CD14-positive monocyte (primary cell): ENCODE measurements around the gene IGFBP2. TPM values are rescaled to one million over a fixed set of nuclear protein-coding genes. Genes with fewer than 3 reads are reported as not detected.

Source experiments
- DNase-seq, 3 donors: peaks; one replicate each; pipeline ENCODE4 v3.0.0-alpha.2; 2011 to 2022
- H2AFZ ChIP-seq: 2 replicates; pipeline ENCODE4 v1.6.0; 2012; ENCODE audit warnings: mild to moderate bottlenecking, low read depth, low read length, inconsistent platforms; ENCODE audit not compliant: insufficient read depth, poor library complexity, severe bottlenecking
- H3K27ac ChIP-seq, 2 donors: 1 replicate in 1 of 2; 2 replicates in 1 of 2; pipeline ENCODE4 v1.5.1; 2012 to 2013; ENCODE audit warnings: low read length in 2 of 2, control low read depth in 1 of 2, inconsistent platforms in 1 of 2, low read depth in 1 of 2, mild to moderate bottlenecking in 1 of 2
- H3K27me3 ChIP-seq, 2 donors: one replicate each; pipeline versions ENCODE4 v1.6.0 to v1.6.1; 2011 to 2013; ENCODE audit warnings: low read length in 2 of 2; ENCODE audit not compliant: control insufficient read depth in 2 of 2, insufficient read depth in 2 of 2
- H3K36me3 ChIP-seq, 2 donors: replicated peaks in 1 of 2; 1 replicate in 1 of 2; 2 replicates in 1 of 2; pipeline versions ENCODE4 v1.5.1 to v1.6.1; 2012 to 2013; ENCODE audit warnings: low read length in 2 of 2, control low read depth in 1 of 2, inconsistent platforms in 1 of 2, mild to moderate bottlenecking in 1 of 2; ENCODE audit not compliant: insufficient read depth in 2 of 2, control insufficient read depth in 1 of 2
- H3K4me1 ChIP-seq, 2 donors: 1 replicate in 1 of 2; 2 replicates in 1 of 2; pipeline versions ENCODE4 v1.5.1 to v1.6.1; 2012 to 2013; ENCODE audit warnings: low read length in 2 of 2, control low read depth in 1 of 2, inconsistent platforms in 1 of 2, mild to moderate bottlenecking in 1 of 2, moderate library complexity in 1 of 2; ENCODE audit not compliant: insufficient read depth in 2 of 2, control insufficient read depth in 1 of 2
- H3K4me2 ChIP-seq: replicated peaks from 2 replicates; pipeline ENCODE3; 2012; ENCODE audit warnings: low read length, moderate library complexity, mild to moderate bottlenecking; ENCODE audit not compliant: poor library complexity, severe bottlenecking; ENCODE audit errors: extremely low read depth
- H3K4me3 ChIP-seq, 3 experiments: fragments of 200-600 bp in 1 of 3; sonication (generic) in 1 of 3; replicated peaks in 1 of 3; 1 replicate in 2 of 3; 2 replicates in 1 of 3; pipeline ENCODE4 v1.5.1; 2011 to 2013; ENCODE audit warnings: low read length in 3 of 3, mild to moderate bottlenecking in 3 of 3, control low read depth in 2 of 3, low read depth in 2 of 3, inconsistent platforms in 1 of 3, moderate library complexity in 1 of 3
- H3K79me2 ChIP-seq: 2 replicates; pipeline ENCODE4 v1.6.0; 2012; ENCODE audit warnings: mild to moderate bottlenecking, control low read depth, inconsistent platforms, low read length, moderate library complexity; ENCODE audit not compliant: insufficient read depth
- H3K9ac ChIP-seq: 2 replicates; pipeline ENCODE4 v1.6.0; 2017; ENCODE audit warnings: low read length, mild to moderate bottlenecking; ENCODE audit not compliant: insufficient read depth, poor library complexity, severe bottlenecking
- H3K9me3 ChIP-seq, 2 donors: replicated peaks in 1 of 2; 1 replicate in 1 of 2; 2 replicates in 1 of 2; pipeline versions ENCODE4 v1.5.1 to v1.6.1; 2012 to 2013; ENCODE audit warnings: low read length in 2 of 2, control low read depth in 1 of 2; ENCODE audit not compliant: control insufficient read depth in 1 of 2, insufficient read depth in 1 of 2
- H4K20me1 ChIP-seq: 2 replicates; pipeline ENCODE4 v1.6.0; 2012; ENCODE audit warnings: mild to moderate bottlenecking, low read length, control low read depth, moderate library complexity; ENCODE audit not compliant: insufficient read depth
- H3K27ac Mint-ChIP-seq, 7 donors: one replicate each; pipeline ENCODE4 v1.8.0; 2020; ENCODE audit warnings: mild to moderate bottlenecking in 7 of 7, mixed read lengths in 7 of 7, moderate library complexity in 6 of 7, inconsistent platforms in 2 of 7
- H3K27me3 Mint-ChIP-seq, 3 donors: one replicate each; pipeline ENCODE4 v1.8.0; 2021 to 2022; ENCODE audit warnings: low read depth in 3 of 3, mild to moderate bottlenecking in 3 of 3, mixed read lengths in 3 of 3, moderate library complexity in 3 of 3, inconsistent platforms in 1 of 3
- H3K36me3 Mint-ChIP-seq, 2 donors: one replicate each; pipeline ENCODE4 v1.8.0; 2020; ENCODE audit warnings: mixed read lengths in 2 of 2, inconsistent platforms in 1 of 2, mild to moderate bottlenecking in 1 of 2
- H3K4me1 Mint-ChIP-seq: one replicate; pipeline ENCODE4 v1.8.0; 2020; ENCODE audit warnings: mild to moderate bottlenecking, mixed read lengths
- H3K4me3 Mint-ChIP-seq, 2 donors: one replicate each; pipeline ENCODE4 v1.8.0; 2020; ENCODE audit warnings: mild to moderate bottlenecking in 2 of 2, mixed read lengths in 2 of 2, moderate library complexity in 1 of 2
- H3K9me3 Mint-ChIP-seq, 7 donors: one replicate each; pipeline ENCODE4 v1.8.0; 2020 to 2022; ENCODE audit warnings: mixed read lengths in 7 of 7, mild to moderate bottlenecking in 6 of 7, moderate library complexity in 6 of 7, inconsistent platforms in 2 of 7
- CTCF ChIP-seq: fragments of 200-600 bp; IDR thresholded peaks from one replicate; pipeline ENCODE4 v1.8.0; 2022; ENCODE audit warnings: antibody characterized with exemption, mild to moderate bottlenecking
- WGBS: methylation state at CpG from one replicate; pipeline ENCODE4 v1.1.5; 2013; ENCODE audit warnings: missing lambda C conversion rate; ENCODE audit not compliant: insufficient coverage; 5-methylcytosine and 5-hydroxymethylcytosine counted together
- intact Hi-C, 2 donors: fragments of 100-400 bp; cut with micrococcal nuclease; formaldehyde crosslinking; loops; one replicate each; pipeline versions ENCODE4 v1.15.0 to v1.15.1; 2023
- polyA plus RNA-seq, 3 donors: library from polyadenylated mRNA; depleted of rRNA in 1 of 3; unstranded in 2 of 3; stranded (reverse) in 1 of 3; fragments of 300-500 nt in 2 of 3; fragments of >200 nt in 1 of 3; fragmentation: Illumina TruSeq in 2 of 3; gene quantifications; 1 replicate in 2 of 3; 2 replicates in 1 of 3; pipeline ENCODE4 v1.2.3, GENCODE V29; 2012 to 2021

Gene IGFBP2
- polyA plus RNA-seq, 3 donors = 1.6 TPM; not detected in 2

DNA sequence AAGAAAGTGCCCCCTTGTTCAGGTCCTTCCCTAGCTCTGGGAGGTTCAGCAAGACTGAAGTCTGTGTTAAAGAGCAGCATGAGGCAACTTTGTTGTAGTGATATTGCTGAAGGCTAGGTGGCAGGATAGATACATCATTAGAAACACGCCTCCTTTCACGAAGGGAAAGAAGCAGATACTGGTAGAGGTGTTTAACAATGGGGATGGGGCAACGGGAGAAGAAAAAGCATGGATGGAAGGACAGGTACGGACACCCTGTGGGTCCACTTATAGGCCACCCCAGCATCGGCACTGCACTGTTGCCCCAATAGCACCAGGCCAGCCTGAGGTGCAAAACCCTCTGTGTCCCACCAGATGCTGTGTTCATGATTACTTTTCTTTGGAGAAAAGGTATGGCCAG is 65.7 kb downstream of the IGFBP2 start:
- H3K4me2 ChIP-seq = no peak overlapping the region
- peaks cover 0 to 11% (median 2%) of the 10 kb centered on the region in 7 donors for H3K9me3 Mint-ChIP-seq
- H3K4me3 Mint-ChIP-seq = no peak overlapping the region
- no peaks in the 10 kb centered on the region for H4K20me1 ChIP-seq
- TF ChIP-seq CTCF = no peak
- peaks cover 9% of the 10 kb centered on the region for H3K4me1 Mint-ChIP-seq
- H3K79me2 ChIP-seq = no peaks in the 10 kb centered on the region
- DNase-seq = no peak
- intact Hi-C loops = no loop called here
- H3K4me3 ChIP-seq = no peak overlapping the region
- peaks cover 62 to 67% of the 10 kb centered on the region in 2 donors for H3K27me3 ChIP-seq
- no peak overlapping the region for H2AFZ ChIP-seq
- H3K27ac Mint-ChIP-seq = no peak overlapping the region
- peaks cover 7% of the 10 kb centered on the region in 2 donors for H3K4me1 ChIP-seq
- no peaks in the 10 kb centered on the region for H3K36me3 ChIP-seq
- H3K27ac ChIP-seq = no peak overlapping the region
- no peak overlapping the region for H3K9ac ChIP-seq
- 32% methylated on average over 3 of the region's 5 CpGs for WGBS
- peaks cover 0 to 17% of the 10 kb centered on the region in 2 donors for H3K9me3 ChIP-seq
- H3K27me3 Mint-ChIP-seq = peaks cover 0 to 36% (median 0%) of the 10 kb centered on the region in 3 donors
- peaks cover 0 to 2% of the 10 kb centered on the region in 2 donors for H3K36me3 Mint-ChIP-seq

GRCh38 chr2:216700088-216700567 is 66.9 kb downstream of the IGFBP2 start:
- Mint-ChIP-seq H3K36me3 (no peaks in the 10 kb centered on the region), H3K27me3 (peaks cover 0 to 24% (median 0%) of the 10 kb centered on the region in 3 donors), H3K27ac (no peak overlapping the region), H3K4me3 (no peak overlapping the region), H3K4me1 (no peaks in the 10 kb centered on the region), H3K9me3 (peaks cover 0 to 2% (median 0%) of the 10 kb centered on the region in 7 donors)
- H3K79me2 ChIP-seq = no peaks in the 10 kb centered on the region
- H3K9me3 ChIP-seq = peaks cover 0 to 5% of the 10 kb centered on the region in 2 donors
- no peak overlapping the region for H3K9ac ChIP-seq
- WGBS = 94% methylated on average over 7 of the region's 7 CpGs
- no peak for TF ChIP-seq CTCF
- H3K4me1 ChIP-seq = no peaks in the 10 kb centered on the region
- no peak overlapping the region for H3K27ac ChIP-seq
- no peak for DNase-seq
- peaks cover 50 to 54% of the 10 kb centered on the region in 2 donors for H3K27me3 ChIP-seq
- no peak overlapping the region for H2AFZ ChIP-seq
- H3K4me2 ChIP-seq = no peak overlapping the region
- intact Hi-C loops = no loop called here
- no peaks in the 10 kb centered on the region for H3K36me3 ChIP-seq
- H3K4me3 ChIP-seq = no peak overlapping the region
- H4K20me1 ChIP-seq = no peaks in the 10 kb centered on the region
